OCI-LY1 (cell line): ENCODE measurements around the gene TECPR2.

Experiments
- H2AFZ ChIP-seq: fragments of 200-600 bp; sonication (generic), shearing (Covaris generic); 2 replicates; pipeline ENCODE4 v1.6.0; 2014; ENCODE audit warnings: antibody characterized with exemption, mild to moderate bottlenecking, low read length
- H3F3A ChIP-seq: fragments of 200-600 bp; sonication (generic), shearing (Covaris generic); 2 replicates; pipeline ENCODE4 v1.6.0; 2014; ENCODE audit warnings: mild to moderate bottlenecking, antibody characterized with exemption, low read length, moderate library complexity; ENCODE audit not compliant: insufficient read depth
- H3K27ac ChIP-seq: fragments of 200-600 bp; sonication (generic); 2 replicates; pipeline ENCODE4 v1.5.1; 2014; ENCODE audit warnings: low read length, mixed run types, mild to moderate bottlenecking, low read depth; ENCODE audit not compliant: poor library complexity, severe bottlenecking
- H3K27me3 ChIP-seq: fragments of 200-600 bp; sonication (generic); 2 replicates; pipeline ENCODE4 v1.6.0; 2014; ENCODE audit warnings: antibody characterized with exemption, mild to moderate bottlenecking, low read length, moderate library complexity; ENCODE audit not compliant: insufficient read depth
- H3K36me3 ChIP-seq: fragments of 200-600 bp; sonication (generic); 2 replicates; pipeline ENCODE4 v1.6.1; 2014; ENCODE audit warnings: mild to moderate bottlenecking, antibody characterized with exemption, low read length, moderate library complexity, mixed read lengths; ENCODE audit not compliant: insufficient read depth
- H3K4me1 ChIP-seq: fragments of 200-600 bp; sonication (generic); 2 replicates; pipeline ENCODE4 v1.5.1; 2014; ENCODE audit warnings: mild to moderate bottlenecking, low read length, moderate library complexity; ENCODE audit not compliant: insufficient read depth, severe bottlenecking
- H3K4me2 ChIP-seq: fragments of 200-600 bp; sonication (generic), shearing (Covaris generic); 2 replicates; pipeline ENCODE4 v1.6.1; 2014; ENCODE audit warnings: low read length
- H3K4me3 ChIP-seq: fragments of 200-600 bp; sonication (generic); 2 replicates; pipeline ENCODE4 v1.5.1; 2014; ENCODE audit warnings: low read length, low read depth, mild to moderate bottlenecking, mixed read lengths; ENCODE audit not compliant: poor library complexity, severe bottlenecking
- H3K79me2 ChIP-seq: fragments of 200-600 bp; shearing (Covaris generic); 2 replicates; pipeline ENCODE4 v1.6.1; 2016; ENCODE audit warnings: mixed run types, low read length, mixed read lengths; ENCODE audit not compliant: insufficient read depth
- H3K9ac ChIP-seq: fragments of 200-600 bp; sonication (generic), shearing (Covaris generic); 2 replicates; pipeline ENCODE4 v1.6.1; 2014; ENCODE audit warnings: mild to moderate bottlenecking, low read length, mixed read lengths
- H3K9me2 ChIP-seq: fragments of 200-600 bp; sonication (generic), shearing (Covaris generic); 2 replicates; pipeline ENCODE4 v1.6.1; 2014; ENCODE audit warnings: low read depth, mild to moderate bottlenecking, low read length, mixed read lengths
- H3K9me3 ChIP-seq: fragments of 200-600 bp; shearing (Covaris generic); 2 replicates; pipeline ENCODE4 v1.6.1; 2014; ENCODE audit warnings: low read length, mixed read lengths
- H4K20me1 ChIP-seq: fragments of 200-600 bp; sonication (generic), shearing (Covaris generic); 2 replicates; pipeline ENCODE4 v1.6.0; 2016; ENCODE audit warnings: mild to moderate bottlenecking, low read length; ENCODE audit not compliant: insufficient read depth
- CTCF ChIP-seq: fragments of 200-600 bp; sonication (generic), shearing (Covaris generic); IDR thresholded peaks from 2 replicates; pipeline ENCODE4 v1.5.1; 2017; ENCODE audit warnings: mild to moderate bottlenecking, antibody characterized with exemption, low read length, moderate library complexity, mixed read lengths
- EZH2 ChIP-seq: fragments of 200-600 bp; sonication (generic), shearing (Covaris generic); IDR thresholded peaks from 2 replicates; pipeline ENCODE4 v1.8.0; 2017; ENCODE audit warnings: borderline replicate concordance, mixed run types, mild to moderate bottlenecking, antibody characterized with exemption, low read length, moderate library complexity, mixed read lengths

Gene TECPR2

DNA sequence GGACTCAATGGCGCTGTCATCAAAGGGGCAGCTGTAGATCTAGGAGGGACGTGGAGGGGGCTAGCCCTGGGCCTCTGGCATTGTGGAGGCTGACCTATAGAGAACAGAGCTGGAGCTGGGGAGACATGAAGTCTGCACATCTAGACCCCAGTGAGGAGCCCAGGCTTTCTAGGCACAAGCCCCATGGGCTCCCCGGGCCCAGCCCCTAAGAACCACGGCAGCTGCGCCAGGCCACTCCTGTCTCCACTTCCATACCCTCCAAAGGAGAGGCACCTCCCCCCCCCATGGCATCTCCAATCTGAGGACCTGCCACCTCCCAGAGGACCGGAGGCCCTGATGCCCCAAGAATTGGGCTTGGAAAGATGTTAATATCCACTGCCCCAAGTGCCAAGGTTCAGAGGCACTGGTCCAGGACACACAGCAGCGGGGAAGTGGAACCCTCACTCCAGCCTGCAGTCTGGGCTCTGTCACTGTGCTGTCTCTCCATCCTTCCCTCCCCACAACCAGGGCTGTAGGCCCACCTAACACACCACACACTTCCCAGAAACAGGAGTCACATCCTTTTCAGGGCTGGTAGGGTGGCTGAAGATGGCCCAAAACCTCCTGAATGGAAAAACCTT, 142.4 kb downstream of the TECPR2 start:
- H4K20me1 ChIP-seq = no peaks in the 10 kb centered on the region
- H3K9ac ChIP-seq = no peak overlapping the region
- no peak for TF ChIP-seq EZH2
- TF ChIP-seq CTCF = no peak
- H3K79me2 ChIP-seq = no peaks in the 10 kb centered on the region
- no peaks in the 10 kb centered on the region for H3K9me3 ChIP-seq
- no peaks in the 10 kb centered on the region for H3K27me3 ChIP-seq
- no peaks in the 10 kb centered on the region for H3K36me3 ChIP-seq
- no peak overlapping the region for H2AFZ ChIP-seq
- no peaks in the 10 kb centered on the region for H3F3A ChIP-seq
- no peak overlapping the region for H3K4me3 ChIP-seq
- H3K4me1 ChIP-seq = no peaks in the 10 kb centered on the region
- no peaks in the 10 kb centered on the region for H3K9me2 ChIP-seq
- H3K4me2 ChIP-seq = no peak overlapping the region
- H3K27ac ChIP-seq = no peak overlapping the region

DNA sequence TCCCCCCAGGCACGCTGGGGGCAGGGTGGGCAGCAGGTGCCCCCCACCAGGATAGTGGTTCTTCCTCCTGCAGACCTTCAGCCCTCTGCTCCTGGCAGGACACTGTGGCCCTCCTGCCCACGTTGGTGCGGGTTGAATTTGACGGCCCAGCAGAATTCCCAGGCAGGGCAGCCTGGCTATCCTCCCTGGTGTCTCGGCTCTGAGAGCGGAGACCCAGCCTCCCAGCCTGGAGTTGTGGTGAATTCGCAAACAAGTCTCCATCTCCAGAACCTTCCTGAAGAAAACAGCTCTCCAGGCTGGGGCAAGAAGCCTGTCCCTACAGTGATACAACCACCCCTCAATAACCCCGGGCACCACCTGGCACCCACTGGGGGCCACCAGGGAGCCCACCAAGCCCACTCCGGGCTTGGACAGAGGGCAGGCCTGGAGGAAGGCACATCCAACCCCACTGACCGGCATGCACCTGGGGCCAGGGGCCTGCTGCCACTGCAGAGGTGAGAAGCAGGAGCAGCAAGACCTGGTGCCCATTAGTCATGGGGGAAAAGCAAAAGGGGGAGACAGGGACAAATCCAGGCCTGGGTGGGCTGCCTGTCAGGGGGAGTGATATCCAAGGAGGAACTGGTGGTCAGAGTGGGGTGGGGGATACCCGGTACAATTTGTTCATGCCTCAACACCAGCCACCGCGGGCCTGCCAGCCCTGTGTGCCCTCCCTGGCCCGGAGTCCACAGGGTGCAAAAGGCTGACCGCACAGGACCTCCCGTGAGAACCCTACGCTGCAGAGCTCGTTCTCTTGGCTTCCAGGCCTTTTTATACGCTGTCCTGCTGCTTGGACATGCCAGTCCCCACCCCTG, 143.3 kb downstream of the TECPR2 start:
- Histone ChIP-seq H3F3A (no peaks in the 10 kb centered on the region), H3K27me3 (no peaks in the 10 kb centered on the region), H3K9me2 (no peaks in the 10 kb centered on the region), H3K4me2 (no peak overlapping the region), H2AFZ (no peak overlapping the region), H4K20me1 (no peaks in the 10 kb centered on the region), H3K4me3 (no peak overlapping the region), H3K9me3 (no peaks in the 10 kb centered on the region), H3K9ac (no peak overlapping the region), H3K79me2 (no peaks in the 10 kb centered on the region), H3K4me1 (peaks cover 5% of the 10 kb centered on the region), H3K36me3 (no peaks in the 10 kb centered on the region), H3K27ac (no peak overlapping the region)
- TF ChIP-seq EZH2 (no peak), CTCF (no peak)

GRCh38 chr14:102506626-102506925, 143.8 kb downstream of the TECPR2 start:
- Histone ChIP-seq H3K4me1 (peaks cover 5% of the 10 kb centered on the region), H3K79me2 (no peaks in the 10 kb centered on the region), H3K9me3 (no peaks in the 10 kb centered on the region), H3K36me3 (no peaks in the 10 kb centered on the region), H3K4me2 (no peak overlapping the region), H3K27ac (no peak overlapping the region), H2AFZ (no peak overlapping the region), H3F3A (no peaks in the 10 kb centered on the region), H3K4me3 (no peak overlapping the region), H3K27me3 (no peaks in the 10 kb centered on the region), H3K9me2 (no peaks in the 10 kb centered on the region), H4K20me1 (no peaks in the 10 kb centered on the region), H3K9ac (no peak overlapping the region)
- TF ChIP-seq CTCF = no peak
- TF ChIP-seq EZH2 = no peak
